K562 (cell line): ENCODE measurements around the gene PPIL6.

Source experiments
- ARID4B ChIP-seq: sonication (generic); formaldehyde crosslinking; IDR thresholded peaks from 2 replicates; pipeline ENCODE4 v1.8.0; 2022; ENCODE audit warnings: mild to moderate bottlenecking, missing genetic modification reagents
- E2F4 ChIP-seq: sonication (generic); formaldehyde crosslinking; IDR thresholded peaks from 2 replicates; pipeline ENCODE4 v1.8.0; 2022; ENCODE audit warnings: mild to moderate bottlenecking, low read depth, missing genetic modification reagents
- POLR2A ChIP-seq: fragments of 450-650 bp; conservative IDR thresholded peaks from 2 replicates; pipeline ENCODE4 v1.6.1; 2016
- POLR2AphosphoS5 ChIP-seq: IDR thresholded peaks from 2 replicates; pipeline ENCODE4 v1.6.1; 2011; ENCODE audit warnings: mild to moderate bottlenecking, low read depth, low read length, moderate library complexity; ENCODE audit not compliant: control insufficient read depth, insufficient read depth
- SMARCA5 ChIP-seq: fragments of 450-650 bp; IDR thresholded peaks from 2 replicates; pipeline ENCODE4 v1.6.1; 2016
- SRSF1 ChIP-seq: fragments of 200-400 bp; formaldehyde crosslinking; IDR thresholded peaks from 2 replicates; pipeline ENCODE4 v1.6.1; 2017; ENCODE audit warnings: mild to moderate bottlenecking, low read depth, low read length, moderate library complexity
- ZBTB43 ChIP-seq: sonication (generic); formaldehyde crosslinking; IDR thresholded peaks from 2 replicates; pipeline ENCODE4 v1.8.0; 2023; ENCODE audit warnings: mild to moderate bottlenecking, missing genetic modification reagents

- no peak for TF ChIP-seq POLR2A
- no peak for TF ChIP-seq SRSF1
- no peak for TF ChIP-seq ZBTB43 (CRISPR knock-in tag)
- no peak for TF ChIP-seq E2F4
- TF ChIP-seq ARID4B (CRISPR knock-in tag): no peak
- no peak for TF ChIP-seq SMARCA5
- TF ChIP-seq POLR2AphosphoS5: no peak
These were observed 60.7 kb downstream of the PPIL6 start for GRCh38 chr6:109379711-109380110.
